ENCODE measurements around the gene NRXN3. TPM values are rescaled to one million over a fixed set of nuclear protein-coding genes. Genes with fewer than 3 reads are reported as not detected.

The NRXN3 gene
- total and polyA plus RNA-seq, 2 of the 13 experiments (the other 11 are each of a cell fraction or from before 2014, with no cell fraction given): 0.03 TPM; not detected in 1

DNA sequence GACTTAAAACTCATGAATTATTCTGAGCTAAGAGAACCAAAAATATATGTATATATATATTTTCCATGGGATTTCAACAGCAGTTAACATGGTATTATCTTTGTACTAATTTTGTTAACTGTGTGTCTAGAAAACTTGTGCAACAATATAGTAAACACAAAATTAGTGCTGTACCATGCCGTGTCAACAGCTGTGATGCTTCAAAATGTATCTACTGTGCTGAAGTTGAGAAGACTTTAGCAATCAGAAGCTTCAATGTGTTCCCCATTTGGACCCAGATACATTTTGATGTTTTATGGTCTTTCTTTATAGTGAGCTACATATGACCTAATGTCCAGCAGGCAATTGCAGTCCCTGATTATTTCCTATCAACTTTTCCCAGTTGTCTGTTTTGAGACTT is 1635.5 kb downstream of the NRXN3 start:
- Histone ChIP-seq H3K36me3 (replicated peaks in 1 of 2; ENCODE audit: control insufficient read depth in 1 of 2, insufficient read depth in 2 of 2, low read length in 2 of 2) (no peaks in the 10 kb centered on the region), H3K9me3 (ENCODE audit: low read length) (peaks cover 60% of the 10 kb centered on the region), H3K4me1 (ENCODE audit: insufficient read depth, low read length) (no peaks in the 10 kb centered on the region), H3K4me3 (replicated peaks in 1 of 3; ENCODE audit: insufficient read depth in 1 of 3, low read depth in 2 of 3, low read length in 3 of 3) (no peak overlapping the region), H2AFZ (ENCODE audit: low read length) (no peak overlapping the region), H3K4me2 (ENCODE audit: low read depth, low read length) (no peak overlapping the region), H3K27ac (ENCODE audit: extremely low read length, insufficient read depth, low read length) (no peak overlapping the region), H3K9ac (ENCODE audit: insufficient read depth, low read depth, low read length) (no peak overlapping the region), H4K20me1 (ENCODE audit: insufficient read depth, low read length) (no peaks in the 10 kb centered on the region), H3K27me3 (ENCODE audit: control insufficient read depth in 1 of 2, insufficient read depth in 2 of 2, low read length in 2 of 2) (no peaks in the 10 kb centered on the region), H3K79me2 (ENCODE audit: insufficient read depth, low read length) (no peaks in the 10 kb centered on the region)
- in situ Hi-C loops (cut with HindIII; ENCODE audit: extremely low pct_ligation_motif_present, low pct_unique_long_range_greater_than_20kb): no loop called here
- ChIA-PET CTCF (ENCODE audit: low intra/inter-chr PET ratio, low total read pairs) (no interaction called here), POLR2A (no interaction called here)
- intact Hi-C loops (cut with micrococcal nuclease; ENCODE audit: unreplicated experiment): no loop called here
- ATAC-seq (no peak), FAIRE-seq (no peak), DNase-seq (ENCODE audit: low spot score) (no peak)
- no TSS peak for BruUV-seq (replicated peaks)
- TF ChIP-seq ATM (IDR thresholded peaks at IDR 0.05; ENCODE audit: borderline replicate concordance): no peak
- 6% methylated on average over 1 of the region's 1 CpG for WGBS (ENCODE audit: low lambda C conversion rate)

DNA sequence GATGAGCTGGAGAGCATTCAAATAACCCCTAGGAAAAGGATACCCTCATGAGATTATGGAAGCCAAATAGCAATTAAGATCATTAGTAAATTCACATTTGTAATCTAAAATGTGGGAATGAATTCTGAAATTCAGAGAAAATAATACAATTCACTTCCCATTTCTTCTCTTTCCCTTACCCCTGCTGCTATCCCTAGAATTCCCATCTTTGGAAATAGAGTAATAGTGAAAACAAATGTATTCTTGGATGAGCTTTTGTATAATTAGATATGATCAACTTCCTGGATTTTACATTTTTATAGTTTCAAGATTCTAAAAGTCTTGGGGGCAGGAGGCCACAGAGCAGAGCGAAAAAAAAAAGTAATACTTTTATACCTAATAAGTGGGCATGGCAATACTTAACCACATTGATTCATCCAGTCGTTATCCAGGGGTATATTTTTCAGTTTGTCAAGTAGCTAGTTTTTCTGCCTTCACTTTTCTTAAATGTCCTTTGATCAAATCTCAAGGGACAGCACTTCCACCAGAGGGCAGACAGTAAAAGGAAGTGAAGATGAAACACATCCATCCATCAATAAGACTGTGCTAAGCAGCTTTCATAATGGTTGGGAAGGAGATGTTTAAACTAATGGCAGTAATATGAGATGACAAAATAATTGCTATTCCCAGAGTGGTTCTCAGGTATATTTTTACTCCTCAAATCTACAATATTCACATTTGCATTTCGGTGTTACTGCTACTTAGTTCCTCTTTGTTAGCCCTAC is 1639.9 kb downstream of the NRXN3 start:
- ATAC-seq: no peak
- in situ Hi-C loops (cut with HindIII; ENCODE audit: extremely low pct_ligation_motif_present, low pct_unique_long_range_greater_than_20kb): no loop called here
- no peak for TF ChIP-seq ZNF354B (CRISPR knock-in tag; IDR thresholded peaks at IDR 0.05)
- no peak for TF ChIP-seq SP1 (IDR thresholded peaks at IDR 0.05)
- no peak for TF ChIP-seq SP1 (CRISPR knock-in tag; IDR thresholded peaks at IDR 0.05)
- TF ChIP-seq KAT2B (IDR thresholded peaks at IDR 0.05; ENCODE audit: borderline replicate concordance, low read depth, low read length): no peak
- DNase-seq (ENCODE audit: low spot score): no peak
- 18% methylated on average over 3 of the region's 3 CpGs for WGBS (ENCODE audit: low lambda C conversion rate)
- no TSS peak for BruUV-seq (replicated peaks)
- H3K9ac ChIP-seq (ENCODE audit: insufficient read depth, low read depth, low read length): no peak overlapping the region
- no peak overlapping the region for H3K4me3 ChIP-seq (replicated peaks in 1 of 3; ENCODE audit: insufficient read depth in 1 of 3, low read depth in 2 of 3, low read length in 3 of 3)
- H2AFZ ChIP-seq (ENCODE audit: low read length): no peak overlapping the region
- no peaks in the 10 kb centered on the region for H4K20me1 ChIP-seq (ENCODE audit: insufficient read depth, low read length)
- peaks cover 45% of the 10 kb centered on the region for H3K9me3 ChIP-seq (ENCODE audit: low read length)
- no peaks in the 10 kb centered on the region for H3K79me2 ChIP-seq (ENCODE audit: insufficient read depth, low read length)
- no peak for FAIRE-seq
- ChIA-PET CTCF (ENCODE audit: low intra/inter-chr PET ratio, low total read pairs) (no interaction called here), POLR2A (no interaction called here)
- H3K4me2 ChIP-seq (ENCODE audit: low read depth, low read length): no peak overlapping the region
- H3K27me3 ChIP-seq (ENCODE audit: control insufficient read depth in 1 of 2, insufficient read depth in 2 of 2, low read length in 2 of 2): no peaks in the 10 kb centered on the region
- no peak overlapping the region for H3K27ac ChIP-seq (ENCODE audit: extremely low read length, insufficient read depth, low read length)
- intact Hi-C loops (cut with micrococcal nuclease; ENCODE audit: unreplicated experiment): no loop called here
- H3K4me1 ChIP-seq (ENCODE audit: insufficient read depth, low read length): no peaks in the 10 kb centered on the region
- no peaks in the 10 kb centered on the region for H3K36me3 ChIP-seq (replicated peaks in 1 of 2; ENCODE audit: control insufficient read depth in 1 of 2, insufficient read depth in 2 of 2, low read length in 2 of 2)

Measured in HepG2 (cell line).